Activated CD8-positive, alpha-beta T cell treated with anti-CD3 and anti-CD28 coated beads for 36 hours (primary cell): ENCODE measurements around the gene ANXA6. TPM values are rescaled to one million over a fixed set of nuclear protein-coding genes. Genes with fewer than 3 reads are reported as not detected.

Experiments
- ATAC-seq: fragments of 200-7000 bp; cut with Tn5 transposase; one replicate; pipeline ENCODE4 v1.10.0; 2021; ENCODE audit warnings: mild to moderate bottlenecking, moderate library complexity
- CTCF ChIA-PET: fragments of 350-600 bp; sonication (Branson Sonifier 250); formaldehyde crosslinking; loops from one replicate; lab custom pipeline; 2021; ENCODE audit warnings: antibody characterized with exemption; lab: Charles Lee
- POLR2A ChIA-PET: fragments of 350-600 bp; sonication (Branson Sonifier 250); formaldehyde crosslinking; loops from one replicate; lab custom pipeline; 2021; ENCODE audit warnings: antibody characterized with exemption; lab: Charles Lee
- DNase-seq: peaks from one replicate; pipeline ENCODE4 v3.0.0-alpha.2; 2020
- H3K27ac Mint-ChIP-seq: one replicate; pipeline ENCODE4 v1.8.0; 2021; ENCODE audit warnings: mild to moderate bottlenecking, mixed read lengths
- H3K27me3 Mint-ChIP-seq: one replicate; pipeline ENCODE4 v1.8.0; 2021; ENCODE audit warnings: mixed read lengths
- H3K36me3 Mint-ChIP-seq: one replicate; pipeline ENCODE4 v1.8.0; 2021; ENCODE audit warnings: low read depth, mixed read lengths
- H3K4me1 Mint-ChIP-seq: one replicate; pipeline ENCODE4 v1.8.0; 2021; ENCODE audit warnings: low read depth, mixed read lengths
- H3K4me3 Mint-ChIP-seq: one replicate; pipeline ENCODE4 v1.8.0; 2021; ENCODE audit warnings: mild to moderate bottlenecking, moderate library complexity, mixed read lengths
- H3K9me3 Mint-ChIP-seq: one replicate; pipeline ENCODE4 v1.8.0; 2021; ENCODE audit warnings: mixed read lengths
- CTCF ChIP-seq: fragments of 200-600 bp; IDR thresholded peaks from one replicate; pipeline ENCODE4 v1.8.0; 2022; ENCODE audit warnings: antibody characterized with exemption, mild to moderate bottlenecking
- intact Hi-C: fragments of 100-400 bp; cut with micrococcal nuclease; formaldehyde crosslinking; loops from one replicate; pipeline ENCODE4 v1.10.0; 2022
- total RNA-seq, 2 experiments: library from RNA; stranded (reverse); gene quantifications; one replicate each; pipeline ENCODE4 v1.2.3, GENCODE V29; 2021

Gene ANXA6
- total RNA-seq, 2 experiments from 2014 or later, result 328 to 336 TPM

- no peak overlapping the region for H3K4me3 Mint-ChIP-seq
- no peak for ATAC-seq
- H3K27me3 Mint-ChIP-seq, result no peaks in the 10 kb centered on the region
- H3K36me3 Mint-ChIP-seq, result peaks cover 81% of the 10 kb centered on the region
- H3K9me3 Mint-ChIP-seq, result no peaks in the 10 kb centered on the region
- TF ChIP-seq CTCF, result no peak
- intact Hi-C loops, result no loop called here
- ChIA-PET POLR2A (interaction anchor here (0.6 to 1.5 kb wide), 3 partner anchors 9 to 15 kb away, joined by 3 to 6 read pairs (median 3); no protein-coding TSS in a partner anchor), CTCF (interaction anchor here (1.4 to 1.9 kb wide), 4 partner anchors 15 to 52 kb away, joined by 3 to 13 read pairs (median 9); no protein-coding TSS in a partner anchor)
- no peak for DNase-seq
- H3K27ac Mint-ChIP-seq, result peak overlapping the region; percentile 80
- H3K4me1 Mint-ChIP-seq, result peaks cover 94% of the 10 kb centered on the region
Observed at GRCh38 chr5:151063142-151063989, 94.2 kb downstream of the ANXA6 start.

GRCh38 chr5:151062405-151063141 is 95.0 kb downstream of the ANXA6 start:
- POLR2A ChIA-PET, result interaction anchor here (0.6 to 1.5 kb wide), 3 partner anchors 9 to 103 kb away, joined by 3 to 6 read pairs (median 3); no protein-coding TSS in a partner anchor
- no peaks in the 10 kb centered on the region for H3K9me3 Mint-ChIP-seq
- intact Hi-C loops, result no loop called here

GRCh38 chr5:151060742-151061141 is 96.8 kb downstream of the ANXA6 start:
- no peak for TF ChIP-seq CTCF
- POLR2A ChIA-PET, result interaction anchor here (0.6 to 2.1 kb wide), 6 partner anchors 11 to 57 kb away, joined by 3 to 7 read pairs (median 3); no protein-coding TSS in a partner anchor
- Mint-ChIP-seq H3K27ac (peak overlapping the region; percentile 81), H3K27me3 (no peaks in the 10 kb centered on the region), H3K4me3 (no peak overlapping the region), H3K4me1 (peaks cover 71% of the 10 kb centered on the region), H3K9me3 (no peaks in the 10 kb centered on the region), H3K36me3 (peaks cover 72% of the 10 kb centered on the region)
- no peak for DNase-seq
- CTCF ChIA-PET, result interaction anchor here (0.6 to 16.1 kb wide), 8 partner anchors 9 to 178 kb away, joined by 3 to 478 read pairs (median 4); no protein-coding TSS in a partner anchor
- ATAC-seq, result no peak
- intact Hi-C loops, result no loop called here

More at GRCh38 chr5:151062405-151063141, 95.0 kb downstream of the ANXA6 start:
- Mint-ChIP-seq H3K4me3 (no peak overlapping the region), H3K27me3 (no peaks in the 10 kb centered on the region), H3K27ac (peak overlapping the region; percentile 15), H3K4me1 (peaks cover 87% of the 10 kb centered on the region), H3K36me3 (peaks cover 77% of the 10 kb centered on the region)
- CTCF ChIA-PET, result interaction anchor here (0.8 to 1.9 kb wide), 5 partner anchors 11 to 53 kb away, joined by 3 to 13 read pairs (median 6); no protein-coding TSS in a partner anchor
- DNase-seq (no peak), ATAC-seq (no peak)
- no peak for TF ChIP-seq CTCF

- POLR2A ChIA-PET, result interaction anchor here (0.8 to 1.6 kb wide), 6 partner anchors 9 to 39 kb away, joined by 3 to 4 read pairs (median 3); partner anchors contain the start of gene TNIP1
Observed at GRCh38 chr5:151058891-151059489, 98.6 kb downstream of the ANXA6 start.

More at GRCh38 chr5:151058891-151059489, 98.6 kb downstream of the ANXA6 start:
- intact Hi-C loops, result no loop called here
- Mint-ChIP-seq H3K9me3 (no peaks in the 10 kb centered on the region), H3K4me1 (peaks cover 54% of the 10 kb centered on the region), H3K4me3 (peak overlapping the region; percentile 17), H3K27ac (peak overlapping the region; percentile 81), H3K27me3 (no peaks in the 10 kb centered on the region), H3K36me3 (peaks cover 78% of the 10 kb centered on the region)
- no peak for DNase-seq
- ATAC-seq, result no peak
- TF ChIP-seq CTCF, result no peak
- CTCF ChIA-PET, result interaction anchor here (1.0 to 16.1 kb wide), 6 partner anchors 9 to 106 kb away, joined by 3 to 478 read pairs (median 4); no protein-coding TSS in a partner anchor
